Pancreas (tissue), 10 donors: ENCODE data around the gene SUFU. TPM values are rescaled to one million over a fixed set of nuclear protein-coding genes. Genes with fewer than 3 reads are reported as not detected.

Experiments used
- ATAC-seq, 4 donors: fragments of 200-7000 bp; cut with Tn5 transposase; one replicate each; pipeline versions ENCODE4 v1.8.0 to v1.9.1; 2020; ENCODE audit warnings: mild to moderate bottlenecking in 4 of 4, moderate library complexity in 4 of 4
- DNase-seq, 6 donors: peaks; one replicate each; pipeline ENCODE4 v3.0.0-alpha.2; 2020
- FAIRE-seq: peaks from 2 replicates; lab custom pipeline; 2012; peaks lifted over from hg19 to GRCh38; lab: Jason Lieb, UNC
- H3K27ac ChIP-seq, 4 donors: fragments of 200-600 bp; sonication (generic); 1 replicate in 3 of 4; 2 replicates in 1 of 4; pipeline versions ENCODE4 v1.5.0 to v1.8.0; 2020
- H3K27me3 ChIP-seq, 4 donors: fragments of 200-600 bp; one replicate each; pipeline ENCODE4 v1.8.0; 2021
- H3K36me3 ChIP-seq, 3 donors: fragments of 200-600 bp; sonication (generic) in 1 of 3; one replicate each; pipeline versions ENCODE4 v1.5.0 to v1.8.0; 2020 to 2021
- H3K4me1 ChIP-seq, 3 donors: fragments of 200-600 bp; one replicate each; pipeline ENCODE4 v1.8.0; 2021
- H3K4me3 ChIP-seq, 4 donors: fragments of 200-600 bp; sonication (generic) in 2 of 4; one replicate each; pipeline versions ENCODE4 v1.5.0 to v1.8.0; 2020 to 2021
- H3K9me3 ChIP-seq, 4 donors: fragments of 200-600 bp; one replicate each; pipeline ENCODE4 v1.8.0; 2021
- WGBS, 2 donors: extraction: QIAGEN DNeasy Blood & Tissue Kit; methylation state at CpG; one replicate each; pipeline ENCODE4 v1.1.7; 2013; 5-methylcytosine and 5-hydroxymethylcytosine counted together
- intact Hi-C, 3 donors: fragments of 100-400 bp; cut with DNase I; formaldehyde crosslinking; loops; one replicate each; pipeline versions ENCODE4 v1.11.1 to v1.14.2; 2022
- polyA plus RNA-seq, 2 donors: library from polyadenylated mRNA; stranded (reverse); fragments of 200-250 nt; gene quantifications; one replicate each; pipeline ENCODE4 v1.2.3, GENCODE V29; 2013
- total RNA-seq, 6 donors: library from RNA; stranded (reverse); fragmentation: NEBNext Ultra II Directional in 4 of 6; extraction: Animal tissue kit (Norgen Biotek cat#: 25700) in 4 of 6; gene quantifications; one replicate each; pipeline versions ENCODE4 v1.2.1 to v1.2.4, GENCODE V29; 2021 to 2023
- TF ChIP-seq, protein P1 (sequence below), 4 donors: fragments of 200-600 bp; sonication (generic) in 3 of 4; IDR thresholded peaks; one replicate each; pipeline versions ENCODE4 v1.5.0 to v1.8.0; 2021; ENCODE audit warnings: antibody characterized with exemption in 4 of 4
- donor health status: healthy with polysubstance abuse.
- donor health status: DM: no; HTN: no; CAD: no; lungs with moderate emphysema.
- donor health status: DM: no; HTN: no; CAD: no.
- donor health status: control.
- donor health status: control.
- donor health status: Bipolar disorder and iron deficiency.
- donor health status: DM: yes; HTN: yes; CAD: no.
- donor health status: DM: no; HTN: no; CAD: no.
- donor health status: DM: no; HTN: no; CAD: no.
- donor health status: DM: yes; HTN: yes; CAD: no.

SUFU gene
- total and polyA plus RNA-seq, 8 donors = 1.9 to 7.8 (median 2.9) TPM

DNA sequence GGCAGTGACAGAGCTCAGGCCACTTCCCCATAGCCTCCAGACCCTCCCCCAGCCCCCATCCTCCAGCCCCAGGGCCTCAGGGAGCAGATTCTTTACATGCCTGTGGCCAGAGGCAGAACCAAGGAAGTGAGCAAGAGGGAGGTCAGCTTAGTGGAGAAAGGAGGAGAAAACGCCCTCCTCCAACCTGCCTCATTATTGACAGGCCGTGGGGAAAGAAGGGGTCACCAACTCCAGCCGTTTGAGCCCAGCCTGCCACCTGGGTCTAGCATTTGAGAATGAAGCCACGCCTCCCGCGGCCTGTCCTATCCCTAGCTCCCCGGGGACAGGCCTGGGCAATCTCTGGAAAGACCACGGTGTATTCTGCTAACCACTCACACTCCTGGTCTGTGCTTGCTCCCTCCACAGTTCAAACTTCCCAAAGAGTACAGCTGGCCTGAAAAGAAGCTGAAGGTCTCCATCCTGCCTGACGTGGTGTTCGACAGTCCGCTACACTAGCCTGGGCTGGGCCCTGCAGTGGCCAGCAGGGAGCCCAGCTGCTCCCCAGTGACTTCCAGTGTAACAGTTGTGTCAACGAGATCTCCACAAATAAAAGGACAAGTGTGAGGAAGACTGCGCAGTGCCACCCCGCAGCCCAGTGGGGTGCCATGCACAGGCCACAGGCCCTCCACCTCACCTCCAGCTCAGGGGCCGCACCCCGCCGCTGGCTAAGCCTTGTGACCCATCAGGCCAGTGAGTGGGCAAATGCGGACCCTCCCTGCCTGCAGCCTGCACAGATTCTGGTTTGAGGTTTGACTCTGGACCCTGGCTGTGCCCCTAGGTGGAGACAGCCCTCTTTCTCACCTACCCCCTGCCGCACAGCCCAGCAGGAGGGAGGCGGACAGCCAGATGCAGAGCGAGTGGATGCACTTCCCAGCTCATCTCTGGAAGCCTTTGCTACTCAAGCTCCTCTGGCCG lies 126.2 kb downstream of the SUFU start:
- intact Hi-C loops = no loop called here
- ATAC-seq = peak in 1 of 4 donors; percentile 6
- H3K4me1 ChIP-seq = peaks cover 0 to 14% (median 6%) of the 10 kb centered on the region in 3 donors
- no peak overlapping the region for H3K27ac ChIP-seq
- H3K9me3 ChIP-seq = no peaks in the 10 kb centered on the region
- 83 to 84% methylated on average over 21 to 22 of the region's 22 CpGs for WGBS, 2 donors
- H3K36me3 ChIP-seq = peaks cover 0 to 9% (median 0%) of the 10 kb centered on the region in 3 donors
- FAIRE-seq = no peak
- TF ChIP-seq, protein P1, sequence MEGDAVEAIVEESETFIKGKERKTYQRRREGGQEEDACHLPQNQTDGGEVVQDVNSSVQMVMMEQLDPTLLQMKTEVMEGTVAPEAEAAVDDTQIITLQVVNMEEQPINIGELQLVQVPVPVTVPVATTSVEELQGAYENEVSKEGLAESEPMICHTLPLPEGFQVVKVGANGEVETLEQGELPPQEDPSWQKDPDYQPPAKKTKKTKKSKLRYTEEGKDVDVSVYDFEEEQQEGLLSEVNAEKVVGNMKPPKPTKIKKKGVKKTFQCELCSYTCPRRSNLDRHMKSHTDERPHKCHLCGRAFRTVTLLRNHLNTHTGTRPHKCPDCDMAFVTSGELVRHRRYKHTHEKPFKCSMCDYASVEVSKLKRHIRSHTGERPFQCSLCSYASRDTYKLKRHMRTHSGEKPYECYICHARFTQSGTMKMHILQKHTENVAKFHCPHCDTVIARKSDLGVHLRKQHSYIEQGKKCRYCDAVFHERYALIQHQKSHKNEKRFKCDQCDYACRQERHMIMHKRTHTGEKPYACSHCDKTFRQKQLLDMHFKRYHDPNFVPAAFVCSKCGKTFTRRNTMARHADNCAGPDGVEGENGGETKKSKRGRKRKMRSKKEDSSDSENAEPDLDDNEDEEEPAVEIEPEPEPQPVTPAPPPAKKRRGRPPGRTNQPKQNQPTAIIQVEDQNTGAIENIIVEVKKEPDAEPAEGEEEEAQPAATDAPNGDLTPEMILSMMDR (IDR thresholded peaks at IDR 0.05) = no peak
- DNase-seq = peak in 1 of 6 donors; percentile 45
- no peaks in the 10 kb centered on the region for H3K27me3 ChIP-seq
- no peak overlapping the region for H3K4me3 ChIP-seq

DNA sequence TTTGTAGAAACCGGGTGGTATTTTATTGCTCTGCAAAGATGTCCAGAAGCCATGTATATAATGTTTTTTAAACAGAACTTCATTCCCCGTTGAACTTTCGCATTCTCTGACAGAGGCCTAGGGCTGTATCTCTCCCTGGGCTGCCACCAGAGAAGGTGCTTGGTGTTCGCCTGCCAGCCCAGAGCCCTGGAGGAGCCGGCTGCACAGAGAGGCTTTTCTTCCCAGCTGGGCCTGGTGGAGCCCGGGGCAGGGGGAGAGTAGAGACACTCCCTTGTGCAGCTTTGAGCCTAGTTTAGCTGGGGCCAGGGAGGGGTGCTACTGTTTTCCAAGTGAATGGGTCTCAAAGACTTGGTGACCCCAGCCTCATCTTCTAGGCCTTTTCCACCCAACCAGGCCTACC lies 126.9 kb downstream of the SUFU start:
- H3K27me3 ChIP-seq = no peaks in the 10 kb centered on the region
- H3K4me1 ChIP-seq = peaks cover 0 to 11% (median 6%) of the 10 kb centered on the region in 3 donors
- H3K9me3 ChIP-seq = no peaks in the 10 kb centered on the region
- peaks cover 0 to 9% (median 0%) of the 10 kb centered on the region in 3 donors for H3K36me3 ChIP-seq
- DNase-seq (peak in 1 of 6 donors; percentile 47), ATAC-seq (no peak), FAIRE-seq (no peak)
- no peak overlapping the region for H3K4me3 ChIP-seq
- TF ChIP-seq, protein P1 (IDR thresholded peaks at IDR 0.05) = no peak
- intact Hi-C loops = no loop called here
- 82 to 83% methylated on average over 6 of the region's 6 CpGs for WGBS, 2 donors
- no peak overlapping the region for H3K27ac ChIP-seq

DNA sequence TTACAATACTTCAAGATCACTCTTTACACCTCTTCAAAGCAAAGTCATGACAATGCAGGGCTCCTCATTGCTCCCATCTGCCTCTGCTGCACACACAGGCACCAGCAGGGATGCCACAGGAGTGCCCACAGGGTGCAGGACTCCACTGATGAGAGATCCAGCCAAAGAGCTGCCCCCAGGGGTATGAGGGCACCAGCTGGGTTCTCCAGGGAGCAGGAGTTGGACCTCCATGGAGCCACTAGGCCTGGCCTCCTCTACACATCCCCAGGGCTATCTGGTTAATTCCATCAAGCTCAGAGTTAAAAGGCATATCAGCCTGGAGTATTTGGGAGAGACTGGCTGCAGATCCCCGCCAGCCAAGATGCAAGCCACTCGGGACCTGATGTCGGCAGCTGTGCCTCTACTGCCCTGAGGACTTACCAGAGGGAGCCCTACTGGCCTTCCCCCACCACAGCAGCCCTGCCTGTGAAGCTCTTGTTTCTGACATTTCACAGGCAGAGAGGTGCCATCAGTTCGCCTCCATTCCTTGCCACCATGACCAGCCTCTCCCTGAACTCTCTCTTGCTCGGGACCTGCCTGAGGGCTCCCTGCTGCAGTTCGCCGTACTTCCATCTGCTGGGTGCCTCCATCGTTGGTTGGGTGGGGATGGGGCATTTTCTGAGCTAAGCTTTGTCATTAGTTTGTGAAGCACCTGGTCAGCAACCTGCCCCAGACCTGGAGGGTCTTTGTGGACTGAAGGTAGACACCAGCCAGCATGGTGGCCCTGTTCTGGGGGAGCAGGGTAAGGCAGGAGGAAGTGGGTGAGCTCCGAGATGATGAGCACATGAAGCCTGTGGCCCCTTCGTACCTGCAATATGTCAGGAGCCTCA lies 128.0 kb downstream of the SUFU start:
- Histone ChIP-seq H3K27ac (no peak overlapping the region), H3K4me1 (peaks cover 0 to 11% (median 6%) of the 10 kb centered on the region in 3 donors), H3K9me3 (no peaks in the 10 kb centered on the region), H3K36me3 (peaks cover 0 to 9% (median 0%) of the 10 kb centered on the region in 3 donors), H3K4me3 (no peak overlapping the region), H3K27me3 (no peaks in the 10 kb centered on the region)
- FAIRE-seq = no peak
- WGBS, 2 donors = 83 to 86% methylated on average over 10 of the region's 10 CpGs
- intact Hi-C loops = no loop called here
- ATAC-seq = no peak
- TF ChIP-seq, protein P1 (IDR thresholded peaks at IDR 0.05) = no peak
- no peak for DNase-seq

DNA sequence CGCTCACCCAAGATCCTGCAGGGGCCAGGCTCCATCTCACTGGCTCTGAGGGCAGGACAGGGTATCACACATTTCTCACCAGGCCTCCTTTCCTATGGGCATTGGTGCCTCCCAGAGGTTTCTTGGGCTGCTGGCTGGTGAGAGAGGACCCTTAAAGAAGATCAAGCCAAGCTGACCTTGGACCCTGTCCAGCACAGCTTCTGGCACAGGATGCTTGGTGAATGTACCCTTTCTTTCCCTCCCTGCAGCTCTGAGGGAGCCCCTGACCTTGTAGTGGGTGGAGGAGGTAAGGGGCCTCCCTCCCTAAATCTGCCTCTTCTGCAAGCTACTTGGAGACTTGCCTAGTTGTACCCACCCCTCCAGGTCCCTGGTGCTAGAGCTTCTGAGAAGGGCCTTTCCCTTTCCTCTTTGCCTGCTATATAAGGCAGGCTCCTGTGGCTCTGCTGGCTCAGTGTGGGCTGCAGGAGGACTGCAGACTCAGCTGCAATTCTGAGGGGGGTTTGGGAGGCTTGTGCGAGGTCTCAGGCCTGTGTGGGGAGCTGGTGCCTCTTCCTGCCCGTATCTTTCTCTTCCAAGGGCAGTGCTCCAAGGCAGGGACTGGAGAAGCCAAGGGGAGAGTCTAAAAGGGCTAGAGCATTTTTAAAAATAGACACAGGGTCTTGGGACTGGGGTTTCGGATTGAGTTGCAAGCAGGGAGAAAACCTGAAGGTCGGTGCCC lies 128.8 kb downstream of the SUFU start:
- ATAC-seq (no peak), DNase-seq (peak in 1 of 6 donors; percentile 41), FAIRE-seq (no peak)
- intact Hi-C loops = no loop called here
- no peaks in the 10 kb centered on the region for H3K27me3 ChIP-seq
- no peak overlapping the region for H3K27ac ChIP-seq
- H3K4me1 ChIP-seq = peaks cover 0 to 6% (median 5%) of the 10 kb centered on the region in 3 donors
- H3K9me3 ChIP-seq = no peaks in the 10 kb centered on the region
- no peak overlapping the region for H3K4me3 ChIP-seq
- peaks cover 0 to 9% (median 0%) of the 10 kb centered on the region in 3 donors for H3K36me3 ChIP-seq
- TF ChIP-seq, protein P1 (IDR thresholded peaks at IDR 0.05) = no peak
- 53% methylated on average over 5 of the region's 5 CpGs for WGBS, 2 donors
